ENCODE results near the gene ARMH4. TPM values are rescaled to one million over a fixed set of nuclear protein-coding genes. Genes with fewer than 3 reads are reported as not detected.

The ARMH4 gene
- polyA plus RNA-seq, 3 donors: 0.07 TPM; not detected in 2

DNA sequence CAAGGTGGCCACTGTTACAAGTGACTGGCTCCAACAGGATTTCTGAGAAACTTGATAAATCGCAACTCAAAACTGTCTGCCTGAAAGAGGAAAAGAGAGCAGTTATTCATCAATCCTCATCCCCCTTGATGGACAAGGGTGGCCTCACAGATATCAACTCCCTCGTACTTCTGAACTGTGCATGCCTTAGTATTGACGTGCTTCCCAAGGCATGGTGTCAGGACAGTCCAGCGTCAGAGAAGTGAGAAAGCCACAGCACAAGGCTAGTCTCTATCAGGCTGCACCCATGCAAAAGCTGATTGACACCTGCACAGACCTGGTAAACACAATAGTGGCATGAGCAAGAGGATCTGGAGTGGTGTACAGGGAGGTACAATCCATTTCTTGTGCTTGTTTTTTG, 160.7 kb downstream of the ARMH4 start:
- Histone ChIP-seq H3K9me3 (replicated peaks in 1 of 2; ENCODE audit: control insufficient read depth in 1 of 2, insufficient read depth in 1 of 2, low read length in 2 of 2) (no peaks in the 10 kb centered on the region), H3K4me1 (ENCODE audit: control insufficient read depth in 1 of 2, insufficient read depth in 2 of 2, low read length in 2 of 2) (no peaks in the 10 kb centered on the region), H3K79me2 (ENCODE audit: insufficient read depth, low read length) (no peaks in the 10 kb centered on the region), H2AFZ (ENCODE audit: insufficient read depth, low read depth, low read length, poor library complexity, severe bottlenecking) (no peak overlapping the region), H3K4me2 (replicated peaks; ENCODE audit: extremely low read depth, low read length, poor library complexity, severe bottlenecking) (no peak overlapping the region), H3K27me3 (ENCODE audit: control insufficient read depth in 2 of 2, insufficient read depth in 2 of 2, low read length in 2 of 2) (no peaks in the 10 kb centered on the region), H3K27ac (ENCODE audit: low read depth in 1 of 2, low read length in 2 of 2) (no peak overlapping the region), H3K4me3 (replicated peaks in 1 of 3; ENCODE audit: low read depth in 2 of 3, low read length in 3 of 3) (no peak overlapping the region), H3K36me3 (replicated peaks in 1 of 2; ENCODE audit: control insufficient read depth in 1 of 2, insufficient read depth in 2 of 2, low read length in 2 of 2) (no peaks in the 10 kb centered on the region), H4K20me1 (ENCODE audit: insufficient read depth, low read length) (no peaks in the 10 kb centered on the region), H3K9ac (ENCODE audit: insufficient read depth, low read length, poor library complexity, severe bottlenecking) (no peak overlapping the region)
- intact Hi-C loops (cut with micrococcal nuclease): no loop called here
- Mint-ChIP-seq H3K27me3 (ENCODE audit: low read depth in 3 of 3) (peaks cover under 1 to 4% (median 1%) of the 10 kb centered on the region in 3 donors), H3K27ac (peak overlapping the region in 1 of 7 donors; percentile 40), H3K9me3 (no peaks in the 10 kb centered on the region), H3K4me1 (no peaks in the 10 kb centered on the region), H3K4me3 (no peak overlapping the region), H3K36me3 (no peaks in the 10 kb centered on the region)
- no peak for DNase-seq
- 78% methylated on average over 3 of the region's 4 CpGs for WGBS (ENCODE audit: insufficient coverage)
- TF ChIP-seq, protein P1, sequence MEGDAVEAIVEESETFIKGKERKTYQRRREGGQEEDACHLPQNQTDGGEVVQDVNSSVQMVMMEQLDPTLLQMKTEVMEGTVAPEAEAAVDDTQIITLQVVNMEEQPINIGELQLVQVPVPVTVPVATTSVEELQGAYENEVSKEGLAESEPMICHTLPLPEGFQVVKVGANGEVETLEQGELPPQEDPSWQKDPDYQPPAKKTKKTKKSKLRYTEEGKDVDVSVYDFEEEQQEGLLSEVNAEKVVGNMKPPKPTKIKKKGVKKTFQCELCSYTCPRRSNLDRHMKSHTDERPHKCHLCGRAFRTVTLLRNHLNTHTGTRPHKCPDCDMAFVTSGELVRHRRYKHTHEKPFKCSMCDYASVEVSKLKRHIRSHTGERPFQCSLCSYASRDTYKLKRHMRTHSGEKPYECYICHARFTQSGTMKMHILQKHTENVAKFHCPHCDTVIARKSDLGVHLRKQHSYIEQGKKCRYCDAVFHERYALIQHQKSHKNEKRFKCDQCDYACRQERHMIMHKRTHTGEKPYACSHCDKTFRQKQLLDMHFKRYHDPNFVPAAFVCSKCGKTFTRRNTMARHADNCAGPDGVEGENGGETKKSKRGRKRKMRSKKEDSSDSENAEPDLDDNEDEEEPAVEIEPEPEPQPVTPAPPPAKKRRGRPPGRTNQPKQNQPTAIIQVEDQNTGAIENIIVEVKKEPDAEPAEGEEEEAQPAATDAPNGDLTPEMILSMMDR (IDR thresholded peaks at IDR 0.05): no peak

DNA sequence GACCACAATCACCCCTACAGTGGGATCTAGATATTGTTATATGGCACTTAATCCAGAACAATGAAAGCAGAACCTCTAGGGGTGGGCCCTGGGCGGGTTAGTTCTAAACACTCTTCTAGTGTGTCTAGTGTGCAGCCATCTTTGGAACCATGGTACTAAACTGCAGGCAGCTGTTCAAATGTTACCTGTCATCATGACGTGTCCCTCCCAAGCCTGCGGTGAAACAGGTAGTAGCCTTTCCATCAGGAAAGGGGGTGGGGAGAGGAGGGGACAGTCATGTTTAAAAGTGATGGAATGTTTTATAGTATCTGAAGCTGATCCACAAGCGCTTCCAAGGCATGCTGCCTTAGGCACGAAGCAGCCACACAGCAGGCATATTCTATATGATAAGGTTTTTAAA, 163.6 kb downstream of the ARMH4 start:
- Histone ChIP-seq H3K9me3 (replicated peaks in 1 of 2; ENCODE audit: control insufficient read depth in 1 of 2, insufficient read depth in 1 of 2, low read length in 2 of 2) (no peaks in the 10 kb centered on the region), H3K4me1 (ENCODE audit: control insufficient read depth in 1 of 2, insufficient read depth in 2 of 2, low read length in 2 of 2) (no peaks in the 10 kb centered on the region), H3K4me2 (replicated peaks; ENCODE audit: extremely low read depth, low read length, poor library complexity, severe bottlenecking) (no peak overlapping the region), H3K27me3 (ENCODE audit: control insufficient read depth in 2 of 2, insufficient read depth in 2 of 2, low read length in 2 of 2) (no peaks in the 10 kb centered on the region), H2AFZ (ENCODE audit: insufficient read depth, low read depth, low read length, poor library complexity, severe bottlenecking) (no peak overlapping the region), H3K4me3 (replicated peaks in 1 of 3; ENCODE audit: low read depth in 2 of 3, low read length in 3 of 3) (no peak overlapping the region), H4K20me1 (ENCODE audit: insufficient read depth, low read length) (no peaks in the 10 kb centered on the region), H3K79me2 (ENCODE audit: insufficient read depth, low read length) (no peaks in the 10 kb centered on the region), H3K36me3 (replicated peaks in 1 of 2; ENCODE audit: control insufficient read depth in 1 of 2, insufficient read depth in 2 of 2, low read length in 2 of 2) (no peaks in the 10 kb centered on the region), H3K27ac (ENCODE audit: low read depth in 1 of 2, low read length in 2 of 2) (no peak overlapping the region), H3K9ac (ENCODE audit: insufficient read depth, low read length, poor library complexity, severe bottlenecking) (no peak overlapping the region)
- DNase-seq: no peak
- Mint-ChIP-seq H3K4me3 (no peak overlapping the region), H3K4me1 (no peaks in the 10 kb centered on the region), H3K27ac (no peak overlapping the region), H3K9me3 (peaks cover 0 to 3% (median 0%) of the 10 kb centered on the region in 7 donors), H3K27me3 (ENCODE audit: low read depth in 3 of 3) (peaks cover 1 to 4% (median 2%) of the 10 kb centered on the region in 3 donors), H3K36me3 (no peaks in the 10 kb centered on the region)
- intact Hi-C loops (cut with micrococcal nuclease): no loop called here
- WGBS (ENCODE audit: insufficient coverage): 100% methylated on average over 2 of the region's 5 CpGs
- TF ChIP-seq, protein P1 (IDR thresholded peaks at IDR 0.05): no peak

Data from CD14-positive monocyte (primary cell).